ENCODE results near the gene TMEM175. TPM values are rescaled to one million over a fixed set of nuclear protein-coding genes. Genes with fewer than 3 reads are reported as not detected.

Gene TMEM175
- total RNA-seq, 1 donor from 2014 or later, result 21.4 TPM

- Mint-ChIP-seq H3K27me3 (no peaks in the 10 kb centered on the region), H3K4me3 (no peak overlapping the region), H3K27ac (no peak overlapping the region), H3K36me3 (peaks cover 7% of the 10 kb centered on the region), H3K9me3 (no peaks in the 10 kb centered on the region), H3K4me1 (ENCODE audit: unreplicated experiment) (no peaks in the 10 kb centered on the region)
- TF ChIP-seq CTCF (conservative IDR thresholded peaks at IDR 0.05), result no peak
- no peak for DNase-seq (ENCODE audit: extremely low spot score, unreplicated experiment)
Measured at GRCh38 chr4:890036-890695, 42.1 kb upstream of the TMEM175 start.

GRCh38 chr4:891747-892146, 40.5 kb upstream of the TMEM175 start:
- Mint-ChIP-seq H3K4me3 (no peak overlapping the region), H3K36me3 (peaks cover 7% of the 10 kb centered on the region), H3K27ac (no peak overlapping the region), H3K4me1 (ENCODE audit: unreplicated experiment) (no peaks in the 10 kb centered on the region), H3K9me3 (no peaks in the 10 kb centered on the region), H3K27me3 (no peaks in the 10 kb centered on the region)
- DNase-seq (ENCODE audit: extremely low spot score, unreplicated experiment), result no peak
- TF ChIP-seq CTCF (conservative IDR thresholded peaks at IDR 0.05), result peak; percentile 50

GRCh38 chr4:892780-893179, 39.5 kb upstream of the TMEM175 start:
- H3K4me3 Mint-ChIP-seq, result no peak overlapping the region
- no peaks in the 10 kb centered on the region for H3K4me1 Mint-ChIP-seq (ENCODE audit: unreplicated experiment)
- peaks cover 2% of the 10 kb centered on the region for H3K36me3 Mint-ChIP-seq
- DNase-seq (ENCODE audit: extremely low spot score, unreplicated experiment), result no peak
- H3K9me3 Mint-ChIP-seq, result no peaks in the 10 kb centered on the region
- TF ChIP-seq CTCF (conservative IDR thresholded peaks at IDR 0.05), result no peak
- H3K27ac Mint-ChIP-seq, result no peak overlapping the region
- H3K27me3 Mint-ChIP-seq, result no peaks in the 10 kb centered on the region

- TF ChIP-seq CTCF (conservative IDR thresholded peaks at IDR 0.05), result no peak
- H3K9me3 Mint-ChIP-seq, result no peaks in the 10 kb centered on the region
- no peak overlapping the region for H3K4me3 Mint-ChIP-seq
- H3K27me3 Mint-ChIP-seq, result no peaks in the 10 kb centered on the region
- no peak overlapping the region for H3K27ac Mint-ChIP-seq
- H3K4me1 Mint-ChIP-seq (ENCODE audit: unreplicated experiment), result no peaks in the 10 kb centered on the region
- DNase-seq (ENCODE audit: extremely low spot score, unreplicated experiment), result no peak
- no peaks in the 10 kb centered on the region for H3K36me3 Mint-ChIP-seq
Measured at GRCh38 chr4:893276-893994, 38.8 kb upstream of the TMEM175 start.

- no peak for TF ChIP-seq CTCF (conservative IDR thresholded peaks at IDR 0.05)
- H3K36me3 Mint-ChIP-seq, result no peaks in the 10 kb centered on the region
- no peak overlapping the region for H3K4me3 Mint-ChIP-seq
- H3K9me3 Mint-ChIP-seq, result no peaks in the 10 kb centered on the region
- no peak for DNase-seq (ENCODE audit: extremely low spot score, unreplicated experiment)
- H3K27me3 Mint-ChIP-seq, result no peaks in the 10 kb centered on the region
- no peak overlapping the region for H3K27ac Mint-ChIP-seq
- no peaks in the 10 kb centered on the region for H3K4me1 Mint-ChIP-seq (ENCODE audit: unreplicated experiment)
Measured at GRCh38 chr4:893995-894705, 38.1 kb upstream of the TMEM175 start.

Measured in type B pancreatic cell (in vitro differentiated cells).